GM18867 (cell line): ENCODE results near the gene MCM6.

Experiments
- ATAC-seq: cut with Tn5 transposase; IDR thresholded peaks from one replicate; pipeline ENCODE4 v1.9.1; 2021; ENCODE audit warnings: mild to moderate bottlenecking, moderate library complexity; ENCODE audit not compliant: unreplicated experiment

The MCM6 gene

DNA sequence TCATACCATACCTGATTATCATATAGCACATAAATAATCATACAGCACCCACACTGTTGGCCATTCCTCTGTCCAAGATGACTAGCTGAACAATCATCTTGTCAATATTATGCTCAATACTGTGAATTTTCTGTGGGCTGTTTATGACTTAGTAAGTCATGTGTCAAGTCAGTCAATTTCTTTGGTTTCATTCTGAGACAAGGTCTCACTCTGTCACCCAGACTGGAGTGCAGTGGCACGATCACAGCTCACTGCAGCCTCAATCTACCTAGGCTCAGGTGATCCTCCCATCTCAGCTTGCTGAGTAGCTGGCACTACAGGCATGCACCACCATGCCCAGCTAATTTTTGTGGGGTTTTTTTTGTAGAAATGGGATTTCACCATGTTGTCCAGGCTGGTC lies 5.7 kb downstream of the MCM6 start:
- ATAC-seq: no peak

DNA sequence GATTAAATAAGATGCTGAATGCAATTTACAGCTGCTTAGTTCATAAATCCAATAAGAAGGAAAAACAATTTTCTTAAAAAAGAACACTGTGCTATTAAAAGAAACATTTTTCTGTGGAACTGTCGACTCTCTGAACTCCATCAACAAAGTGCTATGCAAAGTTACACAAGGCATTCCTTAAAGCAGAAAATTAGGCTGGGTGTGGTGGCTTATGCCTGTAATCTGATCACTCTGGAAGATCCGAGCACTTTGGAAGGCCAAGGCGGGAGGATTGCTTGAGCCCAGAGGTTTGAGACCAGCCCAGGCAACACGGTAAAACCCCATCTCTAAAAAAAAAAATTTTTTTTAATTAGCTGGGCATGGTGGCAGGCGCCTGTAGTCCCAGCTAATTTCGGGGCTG lies 13.0 kb downstream of the MCM6 start:
- ATAC-seq: no peak

DNA sequence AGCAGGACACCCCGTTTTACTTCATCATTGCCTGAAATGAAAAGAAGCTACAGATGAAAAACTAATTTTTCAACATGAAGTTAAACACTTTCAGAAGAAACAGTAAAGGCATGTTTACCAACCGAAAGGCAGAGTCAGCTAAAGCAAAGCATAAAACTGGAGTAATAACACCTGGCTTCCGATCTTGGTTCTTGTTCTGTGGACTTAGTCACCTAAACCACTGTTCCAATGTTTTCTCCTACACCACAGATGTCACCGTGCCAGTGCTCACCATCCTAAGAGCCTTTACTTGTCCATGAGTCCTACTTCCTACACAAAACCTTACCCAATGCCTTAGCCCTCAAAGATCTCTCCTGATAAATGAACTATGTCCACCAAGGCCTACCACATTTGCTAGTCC lies 13.5 kb downstream of the MCM6 start:
- ATAC-seq: no peak

DNA sequence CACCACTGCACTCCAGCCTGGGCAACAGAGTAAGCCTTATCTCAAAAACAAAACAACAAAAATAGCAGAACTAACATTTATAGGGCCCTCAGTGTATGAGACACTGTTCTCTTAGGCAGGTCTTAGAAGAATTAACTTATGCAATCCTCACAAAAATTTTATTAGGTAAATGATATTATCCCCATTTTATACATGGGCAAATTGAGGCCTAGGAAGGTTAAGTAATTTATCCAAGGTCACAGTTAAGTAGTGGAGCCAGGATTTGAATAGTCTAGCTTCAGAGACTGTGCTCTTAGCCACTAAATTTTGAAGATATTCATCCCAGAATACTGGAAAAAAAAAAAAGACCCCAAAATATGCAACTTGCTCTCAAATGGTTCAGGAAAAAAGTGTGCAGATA lies 22.8 kb downstream of the MCM6 start:
- no peak for ATAC-seq

DNA sequence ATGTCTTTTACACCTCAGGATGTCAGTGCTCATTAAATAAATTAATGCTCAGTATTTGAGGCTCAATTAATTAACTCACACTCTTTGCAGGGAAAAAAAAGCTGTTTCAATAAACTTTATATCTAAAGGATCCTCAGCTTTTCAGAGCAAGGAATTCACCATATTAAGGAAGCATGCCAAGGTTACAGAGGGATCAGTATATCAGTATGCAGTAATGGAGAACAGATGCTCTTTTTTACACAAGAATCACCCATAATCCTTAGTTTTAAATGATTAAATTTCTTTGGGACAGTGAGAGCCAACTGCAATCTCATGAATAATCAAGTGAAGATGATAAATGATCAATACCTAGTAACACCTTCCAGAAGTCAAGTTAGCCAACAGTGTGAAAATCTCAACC lies 24.4 kb downstream of the MCM6 start:
- ATAC-seq: no peak

DNA sequence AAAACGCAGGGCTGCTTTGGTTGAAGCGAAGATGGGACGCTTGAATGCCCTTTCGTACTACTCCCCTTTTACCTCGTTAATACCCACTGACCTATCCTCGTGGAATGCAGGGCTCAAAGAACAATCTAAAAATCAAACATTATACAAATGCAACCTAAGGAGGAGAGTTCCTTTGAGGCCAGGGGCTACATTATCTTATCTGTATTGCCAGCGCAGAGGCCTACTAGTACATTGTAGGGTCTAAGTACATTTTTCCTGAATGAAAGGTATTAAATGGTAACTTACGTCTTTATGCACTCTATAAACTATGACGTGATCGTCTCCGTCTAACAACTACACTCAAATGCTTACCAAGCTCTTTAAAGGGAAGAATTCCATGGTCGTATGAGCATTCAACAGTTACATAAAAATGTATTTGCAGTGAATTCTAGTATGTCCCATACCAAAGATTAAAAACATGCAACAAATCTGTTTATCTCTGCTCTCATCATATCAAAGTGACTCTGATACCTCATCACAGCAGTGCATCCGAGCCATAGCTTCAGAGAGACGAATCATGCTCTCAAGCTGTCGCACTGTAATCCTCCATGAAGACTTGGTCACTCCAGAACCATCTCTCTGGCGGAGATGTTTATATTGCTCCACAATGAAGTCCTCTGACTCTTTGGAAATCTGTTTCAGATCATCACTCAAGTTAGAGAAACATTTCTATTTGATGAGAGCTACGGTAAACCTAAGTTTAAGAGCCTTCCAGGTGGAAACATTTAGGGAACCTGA lies 25.2 kb downstream of the MCM6 start:
- no peak for ATAC-seq

DNA sequence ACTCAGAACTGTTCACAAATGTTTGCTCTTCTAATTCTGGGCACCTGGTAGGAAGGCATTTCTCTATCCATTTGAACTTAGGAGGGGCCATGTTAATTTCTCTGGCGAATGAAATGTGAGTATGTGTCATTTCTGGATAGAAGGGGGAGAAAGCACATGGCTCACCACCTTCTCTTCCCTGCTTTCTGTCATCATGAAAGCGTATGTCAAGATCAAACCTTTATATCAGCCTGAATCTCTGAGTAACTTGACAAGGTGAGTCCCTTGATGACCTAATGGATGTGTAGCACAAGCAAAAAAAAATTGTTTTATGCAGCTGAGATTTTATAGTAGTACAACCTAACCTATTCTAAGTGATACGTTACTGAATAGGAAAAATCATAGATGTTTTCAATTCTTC lies 27.2 kb downstream of the MCM6 start:
- no peak for ATAC-seq

DNA sequence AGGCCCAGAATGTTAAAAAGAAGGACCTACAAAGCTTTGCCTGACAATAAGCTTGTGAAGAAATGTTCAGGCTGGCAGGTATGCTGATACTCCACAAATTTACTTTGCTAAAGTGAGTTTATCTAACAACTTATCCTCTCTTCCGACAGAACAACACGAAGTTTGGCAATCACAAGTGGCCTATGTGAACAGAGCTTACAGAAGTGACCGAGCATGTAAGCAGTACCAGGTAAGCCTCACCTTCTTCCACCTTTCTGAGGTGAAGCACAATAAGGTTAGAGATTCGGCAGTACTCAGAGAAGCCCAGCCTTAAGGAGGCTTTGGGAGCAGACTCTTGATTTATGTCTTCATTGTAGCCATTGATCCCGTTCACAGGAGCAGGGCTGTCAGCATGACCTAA lies 30.2 kb downstream of the MCM6 start:
- no peak for ATAC-seq

DNA sequence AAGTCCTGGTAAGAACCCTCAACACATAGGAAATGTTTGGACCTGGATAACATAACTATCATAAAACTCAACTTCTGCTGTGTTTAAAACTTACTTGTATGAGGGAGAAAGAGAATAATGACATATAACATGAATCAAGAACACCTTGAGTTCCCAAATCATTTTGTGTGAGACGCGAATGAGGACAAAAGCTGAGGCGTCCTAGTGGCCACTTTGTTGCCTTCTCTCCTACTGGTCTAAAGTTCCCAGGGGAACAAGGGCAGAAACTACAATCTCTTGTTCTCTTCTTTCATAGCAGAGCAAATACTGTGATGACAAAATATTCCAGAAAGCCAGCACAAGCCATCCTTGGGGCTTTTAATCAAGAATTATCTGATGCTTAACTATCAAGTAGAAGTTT lies 31.0 kb downstream of the MCM6 start:
- ATAC-seq: no peak

DNA sequence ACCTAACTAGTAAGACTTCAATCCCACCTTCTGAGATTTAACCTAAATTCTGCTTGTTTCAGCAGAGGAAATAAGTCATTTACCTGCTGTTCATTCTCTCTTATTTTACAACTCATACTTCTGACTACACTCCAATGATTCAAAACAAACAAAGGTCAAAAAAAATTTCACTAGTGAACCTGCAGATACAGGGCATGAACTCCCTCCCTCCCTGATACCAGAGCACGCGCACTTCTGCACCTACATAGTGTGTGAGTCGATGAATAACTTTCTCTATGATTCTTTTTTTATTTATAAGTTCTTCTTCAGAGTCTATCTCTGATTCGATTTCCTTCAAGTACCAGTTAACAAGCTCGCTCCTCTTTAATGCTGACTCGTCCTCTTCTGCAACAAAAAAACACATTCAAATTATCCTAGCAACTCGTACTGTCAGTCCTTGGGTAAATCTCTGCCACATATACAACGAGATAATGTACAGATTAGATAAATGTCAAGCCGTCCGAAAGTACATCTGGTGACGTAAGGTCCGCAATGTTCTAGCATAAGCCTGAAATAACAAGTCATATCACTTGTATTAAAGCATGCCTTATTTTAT lies 31.8 kb downstream of the MCM6 start:
- ATAC-seq: no peak

DNA sequence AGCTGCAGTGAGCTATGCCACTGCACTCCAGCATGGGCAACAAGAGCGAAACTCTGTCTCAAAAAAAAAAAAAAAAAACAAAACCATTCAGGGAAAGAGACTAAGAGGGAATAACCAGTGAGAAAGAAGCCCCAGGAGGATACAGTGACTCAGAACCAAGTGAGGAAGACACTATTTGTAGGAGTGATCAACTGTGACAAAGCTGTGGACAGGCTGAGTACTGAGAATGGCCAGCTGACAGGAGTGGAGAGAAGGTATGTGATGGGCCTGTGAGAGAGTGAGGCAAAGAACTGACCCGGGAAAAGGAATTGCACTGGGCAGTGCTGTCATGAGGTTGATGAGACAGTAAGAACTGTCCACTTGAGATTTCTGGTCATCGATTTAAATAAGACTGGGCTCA lies 32.6 kb downstream of the MCM6 start:
- no peak for ATAC-seq

DNA sequence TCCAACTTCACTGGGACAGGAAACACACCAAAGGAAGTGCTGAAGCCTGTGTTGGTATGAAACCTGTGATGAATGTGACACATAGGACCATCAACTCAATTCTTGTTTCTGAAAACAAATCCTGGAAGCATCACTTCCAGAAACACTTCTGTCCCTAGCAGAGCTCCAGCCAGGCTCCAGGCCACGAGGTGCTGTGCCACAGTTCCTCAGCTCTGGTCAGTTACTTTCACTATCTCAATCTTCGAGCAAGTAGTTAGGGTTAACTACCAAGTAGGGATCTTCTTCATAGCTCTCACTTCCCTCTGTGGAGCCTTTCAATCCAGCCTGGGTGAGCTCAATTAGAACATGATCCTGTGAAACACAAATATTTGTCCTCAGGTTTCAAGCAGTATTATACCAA lies 35.6 kb downstream of the MCM6 start:
- ATAC-seq: no peak

DNA sequence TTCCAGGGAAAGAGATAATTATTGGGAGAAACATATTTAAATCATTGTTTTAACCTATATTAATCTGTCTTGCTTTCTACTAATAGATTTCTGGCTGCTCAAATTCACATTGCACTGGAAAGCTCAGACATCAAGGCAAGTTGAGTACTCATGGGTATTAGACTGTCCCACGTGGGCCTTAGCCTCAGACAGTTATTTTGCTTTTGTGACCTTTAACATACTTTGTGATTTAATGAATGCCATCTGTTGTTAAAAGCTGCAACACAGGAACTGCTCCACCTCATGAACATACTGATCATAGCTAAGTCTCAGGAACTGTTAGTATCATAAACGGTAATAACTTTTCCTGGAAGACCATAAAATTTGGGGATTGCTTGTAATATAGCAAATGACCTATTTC lies 36.5 kb downstream of the MCM6 start:
- no peak for ATAC-seq

DNA sequence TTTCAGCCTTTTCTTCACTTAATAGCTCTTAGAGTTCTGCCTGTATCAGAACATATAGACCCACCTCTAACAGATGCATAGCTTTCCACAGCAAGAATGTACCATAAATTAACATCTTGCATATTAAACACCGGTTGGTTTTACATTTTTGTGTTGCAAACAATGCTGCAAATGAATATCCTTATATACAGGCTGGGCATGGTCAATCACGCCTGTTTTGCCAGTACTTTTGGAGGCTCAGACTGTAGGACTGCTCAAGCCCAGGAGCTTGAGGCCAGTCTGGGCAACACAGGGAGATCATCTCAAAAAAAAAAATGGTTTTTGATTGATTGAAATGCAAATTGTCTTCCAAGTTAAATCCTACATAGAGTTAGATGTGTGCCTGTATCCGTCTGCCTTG lies 37.7 kb downstream of the MCM6 start:
- ATAC-seq: no peak

DNA sequence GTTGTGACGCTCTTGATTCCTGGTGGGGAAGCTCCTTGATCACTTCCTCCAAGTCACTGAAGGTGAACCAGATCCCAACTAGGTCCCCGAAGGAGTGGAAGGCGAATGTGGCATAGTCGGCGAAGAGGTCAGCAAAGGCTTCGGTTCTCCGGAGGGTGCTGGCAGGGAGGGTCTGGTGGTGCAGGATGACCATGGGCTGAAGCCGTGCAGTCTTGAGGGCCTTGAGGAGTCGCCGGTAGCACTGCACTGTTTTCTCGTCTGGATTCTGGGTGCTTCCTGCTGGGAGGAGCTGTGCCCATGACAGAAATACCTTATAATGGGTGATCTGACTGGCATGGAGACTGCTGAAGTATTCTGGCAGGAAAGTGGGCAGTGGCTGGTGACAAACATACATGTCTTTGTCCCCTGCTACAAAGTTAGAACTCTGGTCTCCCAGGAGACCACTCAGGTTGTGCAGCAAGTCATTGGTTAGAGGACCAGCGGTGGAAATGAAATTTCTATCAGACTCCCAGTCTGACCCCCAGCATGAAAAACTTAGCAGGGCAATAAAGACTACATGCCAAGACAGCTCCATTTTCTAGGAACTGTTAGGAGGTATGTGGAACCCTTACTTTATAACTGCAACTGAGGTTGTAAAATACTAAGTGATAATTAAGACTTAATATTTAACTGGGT lies 39.5 kb downstream of the MCM6 start, which contains the start of gene LCT:
Gene LCT, minus strand, starts transcription at position 589 of the 675 bp plus-strand sequence. Its CDS starts 15 bp downstream, at position 574.
- no peak for ATAC-seq

DNA sequence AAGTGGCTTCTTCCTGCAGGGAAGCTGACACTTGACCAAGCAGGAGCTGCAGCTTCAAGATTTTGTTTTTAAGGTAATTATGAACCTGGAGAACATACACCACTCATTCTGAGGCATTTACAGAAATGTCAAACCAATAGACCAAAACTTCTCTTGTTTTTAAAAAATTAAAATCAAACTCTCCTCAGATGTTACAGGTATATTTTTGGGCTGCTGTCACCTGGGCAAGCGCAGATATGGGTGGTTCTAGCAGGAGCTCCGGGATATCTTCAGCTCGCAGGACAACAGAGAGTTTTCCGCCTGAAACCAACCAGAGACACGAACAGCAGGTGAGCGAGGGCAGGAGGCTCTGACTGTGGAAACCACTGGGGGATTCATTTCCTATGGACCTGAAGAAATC lies 43.4 kb downstream of the MCM6 start:
- no peak for ATAC-seq

DNA sequence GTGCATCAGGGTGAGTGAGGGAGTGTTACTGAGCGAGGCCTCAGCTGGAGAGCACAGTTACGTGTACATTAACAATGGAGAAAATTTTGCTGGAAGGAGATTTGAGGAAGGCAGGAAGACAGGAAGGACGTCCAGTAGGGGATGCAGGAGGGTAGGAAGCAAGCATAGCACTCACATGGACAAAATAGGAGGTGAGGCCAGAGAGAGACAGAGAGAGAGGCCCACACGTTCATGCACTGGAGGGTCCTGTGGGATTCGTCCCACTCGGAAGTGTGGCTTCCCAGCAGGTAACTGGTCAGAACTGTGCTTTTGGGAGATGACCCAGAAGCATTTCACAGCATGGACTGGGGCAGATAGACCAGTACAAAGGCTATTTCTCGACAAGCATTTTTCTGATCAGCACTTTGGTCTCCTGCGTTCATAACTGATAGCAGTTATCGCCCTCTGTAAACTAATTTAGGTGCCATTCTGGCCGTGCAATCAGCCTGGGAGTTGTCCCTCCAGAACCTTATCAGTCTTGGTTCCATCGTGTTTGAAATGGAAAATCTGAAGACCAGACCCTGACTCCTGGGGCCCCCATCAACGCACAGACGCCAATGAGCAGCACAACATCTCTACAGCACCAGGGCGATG lies 44.9 kb downstream of the MCM6 start:
- no peak for ATAC-seq

DNA sequence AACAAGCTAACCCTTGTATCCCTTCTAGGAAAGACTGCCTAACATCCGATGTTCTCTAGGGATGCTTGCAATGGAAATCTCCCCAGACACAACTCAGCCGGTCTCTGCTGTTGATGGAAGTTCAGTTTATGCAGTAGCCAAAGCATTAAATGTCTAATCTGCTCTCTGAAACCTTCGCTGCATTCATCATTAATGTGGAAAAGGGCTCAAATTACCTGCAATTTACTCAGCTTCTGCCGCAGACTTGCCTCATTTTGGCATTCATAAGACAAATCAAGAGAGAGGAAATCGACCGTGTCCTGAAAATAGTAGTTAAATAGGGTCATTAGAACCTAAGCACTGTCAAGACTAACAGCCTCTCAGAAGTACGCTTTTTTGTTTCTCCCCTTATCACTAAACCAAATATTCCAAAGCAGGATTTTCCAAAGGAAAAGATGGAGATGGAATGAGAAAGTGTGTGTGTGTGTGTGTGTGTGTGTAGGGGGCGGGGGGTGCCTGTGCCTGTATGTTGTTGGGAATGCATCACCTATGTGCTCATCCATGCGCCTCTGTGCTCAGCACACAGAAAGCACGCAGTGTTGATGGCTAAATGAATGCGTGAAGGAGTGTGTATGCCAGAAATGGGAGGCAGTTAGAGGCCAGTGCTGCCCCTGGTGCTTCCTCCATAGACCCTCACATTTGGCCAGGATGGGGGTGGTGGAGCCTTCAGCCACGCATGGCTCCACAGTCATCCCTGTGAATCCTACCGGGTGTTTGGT lies 46.7 kb downstream of the MCM6 start:
- ATAC-seq: no peak

DNA sequence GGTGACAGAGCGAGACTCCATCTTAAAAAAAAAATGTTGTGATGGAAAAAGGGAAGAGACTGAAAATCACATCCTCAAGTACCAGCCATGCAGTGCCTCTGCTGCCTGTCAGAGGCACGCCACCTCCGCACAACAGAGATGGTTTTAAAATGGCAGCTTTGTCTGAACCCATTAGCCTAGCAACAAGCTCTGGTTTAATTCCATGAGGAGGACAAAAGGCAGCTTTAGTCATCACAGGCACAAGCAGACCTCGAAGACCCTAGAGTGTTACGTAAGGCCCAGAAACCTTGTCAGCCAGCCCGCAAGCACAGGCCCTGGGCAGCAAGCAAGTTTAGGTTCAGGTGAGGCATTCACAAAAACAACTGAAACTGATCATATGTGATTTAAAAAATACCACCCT lies 49.7 kb downstream of the MCM6 start:
- ATAC-seq: no peak

DNA sequence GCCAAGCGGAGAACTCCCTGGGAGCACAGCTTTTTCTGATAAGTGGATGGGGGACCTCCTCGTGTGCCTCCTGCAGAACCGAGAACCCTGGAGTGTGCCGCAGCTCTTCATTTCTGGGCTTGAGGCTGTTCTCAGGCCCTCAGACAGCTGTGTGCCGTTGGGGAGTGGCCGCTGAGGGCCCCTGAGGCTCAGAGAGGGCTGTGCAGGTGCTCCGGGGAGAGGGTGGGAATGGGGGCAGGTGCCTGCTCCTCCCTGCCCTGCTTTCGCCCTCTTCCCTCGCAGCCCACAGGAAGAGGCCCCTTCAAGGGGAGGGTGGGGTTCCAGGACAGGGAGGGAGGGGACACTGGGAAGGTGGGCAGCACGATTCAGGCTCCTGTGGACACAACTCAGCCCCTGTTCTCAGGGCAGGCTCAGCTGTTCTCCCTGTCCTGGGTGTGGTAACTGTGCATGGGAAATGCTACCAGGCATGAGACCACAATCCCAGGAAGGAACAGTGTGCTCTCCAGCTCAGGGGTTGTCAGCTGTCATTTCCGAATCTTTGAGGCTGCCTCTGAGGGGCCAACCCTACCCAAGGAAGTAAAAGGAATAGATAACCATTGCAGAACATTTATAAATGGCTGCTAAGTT lies 50.6 kb downstream of the MCM6 start:
- no peak for ATAC-seq

DNA sequence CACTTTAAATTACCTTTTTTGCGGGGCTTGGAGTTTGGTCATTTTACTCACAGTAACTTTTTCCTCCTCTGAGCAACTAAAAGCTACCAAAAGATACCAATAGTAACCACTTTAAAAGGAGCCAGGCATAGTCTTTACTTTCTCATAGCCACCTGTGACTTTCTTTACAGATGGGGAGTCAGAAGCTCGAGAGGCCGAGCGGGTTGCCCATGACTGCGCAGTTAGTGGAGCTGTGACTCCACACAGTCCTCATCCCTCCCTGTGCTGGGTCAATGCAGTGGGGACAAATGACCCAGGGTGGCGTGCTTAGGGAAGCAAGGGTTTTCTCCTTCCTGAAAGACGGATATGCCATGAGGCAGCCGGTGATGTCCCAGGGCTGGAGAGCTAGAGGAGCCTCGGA lies 51.1 kb downstream of the MCM6 start:
- ATAC-seq: no peak
